HepG2 (cell line): ENCODE measurements around the gene MGAT4D. TPM values are rescaled to one million over a fixed set of nuclear protein-coding genes. Genes with fewer than 3 reads are reported as not detected.

Source experiments
- ATF6 ChIP-seq: sonication (generic); formaldehyde crosslinking; conservative IDR thresholded peaks from 2 replicates; pipeline ENCODE4 v1.4.0; 2020; ENCODE audit warnings: missing genetic modification reagents
- BRD4 ChIP-seq: sonication (generic); formaldehyde crosslinking; IDR thresholded peaks from 2 replicates; pipeline ENCODE4 v1.4.0; 2020; ENCODE audit warnings: missing genetic modification reagents
- CEBPG ChIP-seq: IDR thresholded peaks from 2 replicates; pipeline ENCODE4 v1.6.1; 2016
- EHMT2 ChIP-seq: fragments of 200-600 bp; sonication (generic); IDR thresholded peaks from 2 replicates; pipeline ENCODE4 v1.7.0; 2017; ENCODE audit warnings: antibody characterized with exemption, low read depth, low read length, borderline replicate concordance
- FOXM1 ChIP-seq: sonication (generic); formaldehyde crosslinking; IDR thresholded peaks from 2 replicates; pipeline ENCODE4 v1.5.0; 2020; ENCODE audit warnings: missing genetic modification reagents
- MED13 ChIP-seq: sonication (generic); formaldehyde crosslinking; IDR thresholded peaks from 2 replicates; pipeline ENCODE4 v1.5.0; 2020; ENCODE audit warnings: missing genetic modification reagents
- NFATC3 ChIP-seq: sonication (generic); formaldehyde crosslinking; IDR thresholded peaks from 2 replicates; pipeline ENCODE4 v1.5.1; 2020; ENCODE audit warnings: mild to moderate bottlenecking, missing genetic modification reagents
- REXO4 ChIP-seq: sonication (generic); formaldehyde crosslinking; IDR thresholded peaks from 2 replicates; pipeline ENCODE4 v1.8.0; 2022; ENCODE audit warnings: missing genetic modification reagents, mild to moderate bottlenecking, borderline replicate concordance
- SAFB2 ChIP-seq: sonication (generic); formaldehyde crosslinking; IDR thresholded peaks from 2 replicates; pipeline ENCODE4 v1.5.1; 2020; ENCODE audit warnings: missing genetic modification reagents, low read depth, mild to moderate bottlenecking, borderline replicate concordance
- XBP1 ChIP-seq: sonication (generic); formaldehyde crosslinking; IDR thresholded peaks from 2 replicates; pipeline ENCODE4 v1.5.0; 2020; ENCODE audit warnings: missing genetic modification reagents
- ZBTB4 ChIP-seq: sonication (generic); formaldehyde crosslinking; IDR thresholded peaks from 2 replicates; pipeline ENCODE4 v1.4.0; 2020; ENCODE audit warnings: missing genetic modification reagents, mild to moderate bottlenecking, borderline replicate concordance
- ZEB1 ChIP-seq: IDR thresholded peaks from 2 replicates; pipeline ENCODE4 v1.6.1; 2012; ENCODE audit warnings: mild to moderate bottlenecking, low read depth, inconsistent platforms; ENCODE audit not compliant: insufficient replicate concordance
- ZNF17 ChIP-seq: sonication (generic); formaldehyde crosslinking; IDR thresholded peaks from 2 replicates; pipeline ENCODE4 v1.5.0; 2020; ENCODE audit warnings: mild to moderate bottlenecking, missing genetic modification reagents
- ZNF367 ChIP-seq: sonication (generic); formaldehyde crosslinking; IDR thresholded peaks from 2 replicates; pipeline ENCODE4 v1.4.0; 2020; ENCODE audit warnings: missing genetic modification reagents, borderline replicate concordance
- ZNF687 ChIP-seq: sonication (generic); formaldehyde crosslinking; IDR thresholded peaks from 2 replicates; pipeline ENCODE4 v1.5.1; 2020; ENCODE audit warnings: mild to moderate bottlenecking, missing genetic modification reagents, moderate library complexity
- polyA plus RNA-seq, 8 experiments: library from polyadenylated mRNA; depleted of rRNA in 3 of 8; stranded (reverse) in 7 of 8; unstranded in 1 of 8; fragments of >200 nt; fragmentation: Illumina TruSeq in 4 of 8; extraction: Trizol in 4 of 8; gene quantifications; 2 replicates each; pipeline versions ENCODE4 v1.2.1 to v1.2.3, GENCODE V29; 2011 to 2016; ENCODE audit warnings: low read depth in 4 of 8, missing spikeins in 1 of 8, mixed read lengths in 1 of 8; ENCODE audit not compliant: insufficient read depth in 1 of 8
- total RNA-seq, 5 experiments: library from RNA; depleted of rRNA; stranded (reverse); fragments of >200 nt; fragmentation: Illumina TruSeq; extraction: Trizol; gene quantifications; 2 replicates each; pipeline ENCODE4 v1.2.3, GENCODE V29; 2016; ENCODE audit warnings: low read depth in 1 of 5
- TF ChIP-seq, protein P1 (sequence below): sonication (generic); formaldehyde crosslinking; IDR thresholded peaks from 2 replicates; pipeline ENCODE4 v1.5.1; 2020; ENCODE audit warnings: mild to moderate bottlenecking, missing genetic modification reagents, moderate library complexity
- TF ChIP-seq, protein P2 (sequence below): sonication (generic); formaldehyde crosslinking; IDR thresholded peaks from 2 replicates; pipeline ENCODE4 v1.9.0; 2021; ENCODE audit warnings: missing genetic modification reagents, mild to moderate bottlenecking, borderline replicate concordance
- TF ChIP-seq, protein P3 (sequence below): IDR thresholded peaks from 2 replicates; pipeline ENCODE4 v1.6.1; 2016; ENCODE audit warnings: missing genetic modification reagents, missing compliant biosample characterization

The MGAT4D gene
- total and polyA plus RNA-seq, 2 of the 13 experiments (the other 11 are each of a cell fraction or from before 2014, with no cell fraction given) = not detected

GRCh38 chr4:140529434-140529833, 31.3 kb upstream of the MGAT4D start (continued):
- TF ChIP-seq, protein P1, sequence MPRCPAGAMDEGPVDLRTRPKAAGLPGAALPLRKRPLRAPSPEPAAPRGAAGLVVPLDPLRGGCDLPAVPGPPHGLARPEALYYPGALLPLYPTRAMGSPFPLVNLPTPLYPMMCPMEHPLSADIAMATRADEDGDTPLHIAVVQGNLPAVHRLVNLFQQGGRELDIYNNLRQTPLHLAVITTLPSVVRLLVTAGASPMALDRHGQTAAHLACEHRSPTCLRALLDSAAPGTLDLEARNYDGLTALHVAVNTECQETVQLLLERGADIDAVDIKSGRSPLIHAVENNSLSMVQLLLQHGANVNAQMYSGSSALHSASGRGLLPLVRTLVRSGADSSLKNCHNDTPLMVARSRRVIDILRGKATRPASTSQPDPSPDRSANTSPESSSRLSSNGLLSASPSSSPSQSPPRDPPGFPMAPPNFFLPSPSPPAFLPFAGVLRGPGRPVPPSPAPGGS (CRISPR knock-in tag) = no peak
- TF ChIP-seq EHMT2 = no peak
- no peak for TF ChIP-seq SAFB2
- TF ChIP-seq CEBPG (CRISPR knock-in tag) = 0 out of 2 replicates have a peak, but pooled peaks have one; percentile 9
- no peak for TF ChIP-seq ZBTB4 (CRISPR knock-in tag)
- TF ChIP-seq, protein P2, sequence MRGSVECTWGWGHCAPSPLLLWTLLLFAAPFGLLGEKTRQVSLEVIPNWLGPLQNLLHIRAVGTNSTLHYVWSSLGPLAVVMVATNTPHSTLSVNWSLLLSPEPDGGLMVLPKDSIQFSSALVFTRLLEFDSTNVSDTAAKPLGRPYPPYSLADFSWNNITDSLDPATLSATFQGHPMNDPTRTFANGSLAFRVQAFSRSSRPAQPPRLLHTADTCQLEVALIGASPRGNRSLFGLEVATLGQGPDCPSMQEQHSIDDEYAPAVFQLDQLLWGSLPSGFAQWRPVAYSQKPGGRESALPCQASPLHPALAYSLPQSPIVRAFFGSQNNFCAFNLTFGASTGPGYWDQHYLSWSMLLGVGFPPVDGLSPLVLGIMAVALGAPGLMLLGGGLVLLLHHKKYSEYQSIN (CRISPR knock-in tag) = no peak
- TF ChIP-seq ATF6 (CRISPR knock-in tag) = no peak
- TF ChIP-seq ZEB1 = no peak
- no peak for TF ChIP-seq XBP1
- TF ChIP-seq NFATC3 = no peak
- no peak for TF ChIP-seq ZNF687 (CRISPR knock-in tag)
- TF ChIP-seq REXO4 = no peak
- no peak for TF ChIP-seq ZNF367 (CRISPR knock-in tag)
- no peak for TF ChIP-seq BRD4
- TF ChIP-seq MED13 (CRISPR knock-in tag) = no peak
- TF ChIP-seq ZNF17 (CRISPR knock-in tag) = no peak
- no peak for TF ChIP-seq FOXM1 (CRISPR knock-in tag)
- TF ChIP-seq, protein P3, sequence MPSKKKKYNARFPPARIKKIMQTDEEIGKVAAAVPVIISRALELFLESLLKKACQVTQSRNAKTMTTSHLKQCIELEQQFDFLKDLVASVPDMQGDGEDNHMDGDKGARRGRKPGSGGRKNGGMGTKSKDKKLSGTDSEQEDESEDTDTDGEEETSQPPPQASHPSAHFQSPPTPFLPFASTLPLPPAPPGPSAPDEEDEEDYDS (CRISPR knock-in tag) = 0 out of 2 replicates have a peak, but pooled peaks have one; percentile 14
